Upper lobe of left lung (tissue), 4 donors: ENCODE results near the gene SLC10A4.

Experiments used
- EP300 ChIP-seq, 4 donors: sonication (generic); formaldehyde crosslinking; IDR thresholded peaks; one replicate each; pipeline ENCODE4 v1.5.1; 2017; ENCODE audit warnings: antibody characterized with exemption in 4 of 4, control low read depth in 2 of 4
- POLR2A ChIP-seq, 4 donors: fragments of 450-650 bp; IDR thresholded peaks; one replicate each; pipeline ENCODE4 v1.5.1; 2016 to 2017; ENCODE audit warnings: antibody characterized with exemption in 4 of 4, mild to moderate bottlenecking in 2 of 4
- POLR2AphosphoS5 ChIP-seq, 2 donors: sonication (generic); formaldehyde crosslinking; IDR thresholded peaks; one replicate each; pipeline ENCODE4 v1.5.1; 2017; ENCODE audit warnings: antibody characterized with exemption in 2 of 2
- TF ChIP-seq, protein P1 (sequence below), 6 experiments: fragments of 450-650 bp in 4 of 6; fragments of 200-600 bp in 2 of 6; sonication (generic) in 2 of 6; IDR thresholded peaks; one replicate each; pipeline ENCODE4 v1.5.1; 2016 to 2019; ENCODE audit warnings: antibody characterized with exemption in 6 of 6

DNA sequence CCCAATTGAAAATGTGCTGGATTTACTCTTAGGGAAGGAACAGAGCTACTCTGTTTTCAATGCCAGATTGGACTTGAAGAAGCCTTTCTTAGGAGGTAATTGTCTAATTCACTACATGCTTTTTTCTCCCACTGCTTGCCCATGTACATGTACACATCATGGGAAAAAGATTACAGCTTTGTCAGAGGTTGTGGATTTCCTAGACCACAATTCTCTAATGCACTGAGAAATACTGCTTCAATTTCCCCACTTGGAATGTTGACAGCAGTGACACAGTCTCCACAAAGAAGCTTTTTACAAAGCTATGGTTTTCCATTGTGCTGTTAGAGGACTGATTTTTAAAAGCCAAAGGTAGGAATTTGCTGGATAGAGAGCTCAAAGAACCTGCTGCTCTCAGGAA lies 26.4 kb downstream of the SLC10A4 start:
- TF ChIP-seq, protein P1, sequence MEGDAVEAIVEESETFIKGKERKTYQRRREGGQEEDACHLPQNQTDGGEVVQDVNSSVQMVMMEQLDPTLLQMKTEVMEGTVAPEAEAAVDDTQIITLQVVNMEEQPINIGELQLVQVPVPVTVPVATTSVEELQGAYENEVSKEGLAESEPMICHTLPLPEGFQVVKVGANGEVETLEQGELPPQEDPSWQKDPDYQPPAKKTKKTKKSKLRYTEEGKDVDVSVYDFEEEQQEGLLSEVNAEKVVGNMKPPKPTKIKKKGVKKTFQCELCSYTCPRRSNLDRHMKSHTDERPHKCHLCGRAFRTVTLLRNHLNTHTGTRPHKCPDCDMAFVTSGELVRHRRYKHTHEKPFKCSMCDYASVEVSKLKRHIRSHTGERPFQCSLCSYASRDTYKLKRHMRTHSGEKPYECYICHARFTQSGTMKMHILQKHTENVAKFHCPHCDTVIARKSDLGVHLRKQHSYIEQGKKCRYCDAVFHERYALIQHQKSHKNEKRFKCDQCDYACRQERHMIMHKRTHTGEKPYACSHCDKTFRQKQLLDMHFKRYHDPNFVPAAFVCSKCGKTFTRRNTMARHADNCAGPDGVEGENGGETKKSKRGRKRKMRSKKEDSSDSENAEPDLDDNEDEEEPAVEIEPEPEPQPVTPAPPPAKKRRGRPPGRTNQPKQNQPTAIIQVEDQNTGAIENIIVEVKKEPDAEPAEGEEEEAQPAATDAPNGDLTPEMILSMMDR (IDR thresholded peaks at IDR 0.05), result no peak
- TF ChIP-seq POLR2A (IDR thresholded peaks at IDR 0.05) (no peak), POLR2AphosphoS5 (IDR thresholded peaks at IDR 0.05) (no peak), EP300 (IDR thresholded peaks at IDR 0.05) (no peak)
